HG03469 (cell line): ENCODE data around the gene LAMC2.
"Not testable (repeated sequence)": the region's sequence is repeated elsewhere in the genome, so short reads cannot be mapped to it uniquely, and the experiment has no call there.

Experiments
- ATAC-seq: cut with Tn5 transposase; IDR thresholded peaks from one replicate; pipeline ENCODE4 v1.9.1; 2021; ENCODE audit warnings: mild to moderate bottlenecking, moderate library complexity, moderate number of reproducible peaks; ENCODE audit not compliant: unreplicated experiment

The LAMC2 gene

DNA sequence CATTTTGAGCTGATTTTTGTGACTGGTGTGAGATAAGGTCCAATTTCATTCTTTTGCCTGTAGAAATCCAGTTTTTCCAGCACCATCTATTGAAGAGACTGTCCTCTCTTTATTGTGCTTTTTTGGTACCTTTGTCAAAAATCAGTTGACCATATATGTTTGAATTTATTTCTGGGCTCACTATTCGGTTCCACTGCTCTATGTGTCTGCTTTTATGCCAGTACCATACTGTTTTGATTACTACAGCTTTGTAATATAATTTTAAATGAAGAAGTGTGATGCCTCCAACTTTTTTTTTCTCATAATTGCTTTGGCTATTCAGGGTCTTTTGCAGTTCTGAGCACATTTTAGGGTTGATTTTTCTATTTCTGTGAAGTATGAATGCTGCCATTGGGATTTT is 69.0 kb downstream of the LAMC2 start:
- no peak for ATAC-seq

DNA sequence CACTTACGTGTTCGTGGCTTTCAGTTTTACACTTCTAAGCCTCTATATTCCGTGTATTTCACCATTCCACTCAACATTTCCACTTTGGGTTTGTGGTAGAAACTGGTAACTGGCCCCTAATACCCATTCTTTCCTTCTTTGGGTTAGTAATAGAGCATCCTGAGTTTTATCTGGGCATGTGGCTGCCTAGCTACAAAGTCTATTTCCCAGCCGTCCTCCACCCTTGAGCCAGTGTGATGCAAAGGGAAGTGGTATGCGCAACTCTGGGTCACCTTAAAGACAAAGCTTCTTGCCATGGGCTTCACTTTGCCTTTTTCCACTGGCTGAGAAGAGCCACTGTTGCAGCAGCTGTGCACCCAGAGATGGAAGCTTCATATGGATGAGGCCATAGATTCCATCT is 73.9 kb downstream of the LAMC2 start:
- no peak for ATAC-seq

DNA sequence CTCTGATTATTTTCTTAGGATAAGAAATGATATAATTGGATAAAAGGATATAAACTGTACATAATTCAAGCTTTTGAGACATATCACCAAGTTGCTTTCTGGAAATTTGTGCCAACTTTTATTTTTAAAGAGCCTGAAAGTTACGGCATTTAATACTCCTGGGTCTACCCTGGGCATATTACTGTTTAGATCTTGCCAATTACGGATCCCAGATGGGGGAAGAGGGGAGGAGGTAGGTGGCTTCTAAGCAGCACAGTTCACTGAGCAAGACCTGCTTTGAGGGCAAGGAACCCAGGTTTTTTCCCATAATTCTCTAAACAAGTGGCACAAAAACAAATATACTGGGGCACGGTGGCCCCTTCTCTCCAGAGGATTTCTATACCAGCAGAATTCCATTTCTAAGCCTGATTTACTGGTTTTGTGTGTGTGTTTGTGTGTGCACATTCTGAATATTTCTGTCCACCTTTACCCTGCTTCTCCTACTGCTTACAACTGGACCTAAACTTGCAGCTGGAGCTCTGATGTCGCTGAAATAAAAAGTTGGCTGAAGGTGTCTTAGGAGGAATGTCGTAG is 76.7 kb downstream of the LAMC2 start:
- no peak for ATAC-seq

DNA sequence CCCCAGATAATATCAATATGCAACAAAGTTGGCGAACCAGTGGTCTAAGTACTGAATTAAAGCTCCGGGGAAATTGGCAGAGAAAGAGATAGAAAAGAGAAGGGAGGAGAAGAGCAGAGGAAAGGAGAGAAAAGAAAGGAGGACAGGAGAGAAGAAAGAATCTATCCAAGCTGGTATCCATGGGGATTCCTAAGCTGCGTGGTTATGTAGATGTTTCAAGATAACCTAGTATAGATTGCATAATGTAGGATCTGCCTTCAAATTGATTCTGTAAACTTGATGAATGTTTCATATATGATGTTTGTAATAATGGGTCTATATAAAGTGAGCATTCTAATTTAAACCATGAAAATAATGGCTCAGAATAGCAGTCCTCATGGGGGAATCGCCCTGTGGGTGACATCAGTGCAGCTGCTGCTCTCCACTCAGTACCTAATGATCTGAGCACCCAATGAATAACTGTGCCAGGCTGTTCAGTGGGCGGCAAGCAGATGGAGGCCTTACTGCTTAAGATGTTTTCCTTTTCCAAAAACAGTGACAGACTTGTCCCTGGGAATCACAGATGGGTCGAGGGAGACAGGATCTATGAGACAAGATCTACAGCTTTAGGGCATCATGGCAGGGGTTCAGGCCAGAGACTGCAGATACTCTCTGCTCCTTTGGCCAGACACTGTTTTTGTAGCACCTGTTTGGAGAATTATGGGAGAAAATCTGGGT is 78.0 kb downstream of the LAMC2 start:
- ATAC-seq, result no peak

DNA sequence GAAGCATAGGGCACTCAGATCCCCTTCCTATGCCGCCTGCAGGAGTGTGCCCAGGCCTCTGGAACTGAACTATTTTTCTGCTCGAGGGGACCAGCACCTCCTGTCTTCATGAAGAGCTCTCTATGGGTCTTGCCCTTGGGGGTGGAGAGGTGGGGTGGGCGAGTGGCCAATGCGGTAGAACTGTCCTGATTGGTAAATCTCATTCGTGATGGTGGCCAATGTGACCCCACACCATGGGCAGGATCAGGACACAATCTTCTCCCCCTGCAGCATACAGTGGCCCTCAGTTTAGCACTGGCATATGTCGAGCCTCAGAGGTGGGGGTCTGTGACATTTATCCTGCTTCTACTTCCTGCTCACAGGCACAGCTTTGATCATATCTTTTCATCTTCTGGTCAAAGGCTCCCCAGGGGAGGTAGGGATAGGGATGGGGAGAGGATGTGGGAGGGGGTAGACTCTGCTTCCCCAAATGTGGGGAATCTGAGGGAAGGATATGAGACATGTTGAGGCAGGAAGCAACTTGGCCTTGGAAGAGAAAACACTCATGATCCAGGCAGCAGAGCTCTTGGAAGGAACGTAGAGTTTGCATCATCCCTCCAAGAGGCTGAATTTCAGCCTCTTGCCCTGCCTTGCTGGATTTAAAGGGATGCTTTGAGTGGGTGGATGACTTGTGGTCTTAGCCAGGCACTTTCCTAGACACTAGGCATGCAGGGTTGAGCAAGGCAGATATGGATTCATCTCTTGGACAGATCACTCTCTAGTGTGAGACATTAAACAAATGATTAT is 81.8 kb downstream of the LAMC2 start:
- ATAC-seq, result no peak

DNA sequence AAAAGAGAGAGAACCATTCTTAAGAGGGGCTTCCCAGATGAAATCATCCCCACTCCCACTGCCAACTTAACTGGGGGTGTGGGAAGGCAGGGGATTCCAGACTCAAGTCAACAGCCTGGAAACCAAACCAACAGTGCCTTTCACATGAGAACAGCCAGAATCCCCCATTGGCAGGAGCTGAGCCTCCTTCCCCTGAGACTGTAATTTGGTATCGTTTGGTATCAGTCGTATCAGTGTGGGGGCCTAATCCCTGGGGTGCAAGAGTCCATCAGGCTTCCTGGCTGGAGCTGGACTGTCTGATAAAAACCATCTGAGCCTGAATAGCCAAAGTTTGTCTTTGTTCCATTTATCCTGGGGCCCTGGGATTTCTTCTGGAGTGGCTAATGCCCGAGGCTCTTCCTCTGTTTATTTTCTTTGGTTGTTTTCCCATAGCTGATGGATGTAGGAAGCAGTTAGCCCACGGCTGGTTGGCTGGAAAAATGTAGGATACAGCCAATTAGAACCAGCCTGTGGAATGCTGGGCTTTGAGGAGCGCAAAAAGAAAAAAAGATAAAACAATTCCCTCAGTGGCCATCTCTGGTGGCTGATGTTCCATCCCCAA is 84.6 kb downstream of the LAMC2 start:
- no peak for ATAC-seq

DNA sequence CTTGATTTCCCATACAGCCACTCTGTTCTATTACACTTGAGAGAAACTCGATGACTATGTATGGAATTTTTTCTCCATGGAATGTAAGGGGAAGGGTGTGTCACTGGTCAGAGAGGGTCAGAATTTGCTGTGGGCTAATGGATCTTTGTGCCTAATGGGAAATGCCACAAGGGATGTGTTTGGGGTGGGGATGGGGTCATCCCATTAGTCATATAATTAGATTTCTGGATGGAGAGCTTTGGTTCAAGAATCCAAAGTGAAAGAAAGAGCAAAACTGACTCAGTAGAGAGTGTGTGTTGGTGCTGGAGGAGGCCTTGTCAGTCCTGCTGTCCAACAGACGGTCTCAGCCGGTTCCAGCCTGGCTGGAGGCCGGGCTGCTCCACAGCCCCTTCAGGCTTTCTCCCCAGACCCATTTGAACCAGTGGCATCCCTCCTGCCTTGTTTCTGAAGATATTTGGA is 86.4 kb downstream of the LAMC2 start:
- no peak for ATAC-seq

DNA sequence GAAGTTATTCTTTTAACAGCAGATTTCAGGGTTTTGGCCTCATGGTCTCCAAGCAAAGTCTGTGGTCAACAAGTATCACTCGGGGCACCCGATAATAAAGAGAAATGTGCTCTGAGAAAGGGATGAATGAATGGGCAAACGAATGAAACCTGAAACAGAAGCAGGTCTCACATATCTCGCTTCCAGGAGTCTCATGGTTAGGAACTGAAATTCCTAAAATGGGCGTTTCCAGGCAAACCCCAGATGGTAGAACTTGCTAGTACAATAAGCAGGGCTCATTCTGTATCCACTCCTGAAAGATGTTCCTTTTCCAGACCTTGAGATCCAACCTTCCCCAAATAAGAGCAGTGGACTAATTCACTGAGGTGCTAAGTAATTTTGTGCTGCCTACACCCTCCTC is 87.2 kb downstream of the LAMC2 start:
- no peak for ATAC-seq

DNA sequence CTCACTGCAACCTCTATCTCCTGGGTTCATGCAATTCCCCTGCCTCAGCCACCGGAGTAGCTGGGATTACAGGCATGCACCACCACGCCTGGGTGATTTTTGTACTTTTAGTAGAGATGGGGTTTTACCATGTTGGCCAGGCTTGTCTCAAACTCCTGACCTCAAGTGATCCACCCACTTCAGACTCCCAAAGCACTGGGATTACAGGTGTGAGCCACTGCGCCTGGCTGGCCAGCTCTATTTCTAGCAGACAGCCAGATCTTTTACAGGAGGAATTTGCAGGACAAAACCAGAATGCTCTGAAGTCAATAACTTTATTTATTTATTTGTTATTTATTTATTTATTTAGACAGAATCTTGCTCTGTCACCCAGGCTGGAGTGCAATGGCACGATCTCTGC is 87.9 kb downstream of the LAMC2 start:
- not testable (repeated sequence) for ATAC-seq

DNA sequence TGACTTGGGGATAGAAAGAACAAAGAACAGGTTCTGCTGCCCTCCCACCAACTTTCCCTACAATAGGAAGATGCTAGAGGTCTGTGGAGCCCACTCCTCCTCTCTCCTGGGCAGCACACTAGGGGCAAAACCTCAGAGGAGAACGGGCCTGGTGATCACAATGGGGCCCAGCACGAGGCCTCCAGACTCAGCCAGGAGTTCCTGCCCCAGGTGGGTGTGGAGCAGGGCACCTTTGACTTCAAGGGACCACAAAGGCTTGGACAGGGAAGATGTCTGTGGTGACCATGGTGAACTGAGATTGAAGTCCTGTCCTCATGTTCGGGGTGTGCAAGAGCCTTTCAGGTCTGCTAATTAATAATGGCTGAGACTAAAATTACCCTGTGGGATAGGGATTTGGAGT is 88.8 kb downstream of the LAMC2 start:
- ATAC-seq, result no peak

DNA sequence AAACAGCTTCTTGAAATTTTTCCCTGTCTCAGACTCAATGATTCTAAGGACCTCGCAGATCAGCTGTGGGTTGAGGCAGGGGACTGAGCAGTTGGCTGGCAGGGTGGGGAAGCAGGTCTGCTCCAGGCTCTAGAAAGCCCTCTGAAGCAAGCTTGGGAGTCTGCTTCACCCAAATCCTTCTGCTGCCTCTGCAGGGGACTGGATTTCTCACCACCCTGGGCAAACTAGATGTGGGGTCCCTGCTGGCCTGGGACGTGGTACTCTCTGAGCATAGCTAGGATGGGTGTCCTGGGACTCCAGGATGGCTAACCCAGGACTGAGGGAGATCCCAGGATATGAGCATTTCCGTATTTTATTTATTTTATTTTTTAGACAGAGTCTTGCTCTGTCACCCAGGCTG is 89.3 kb downstream of the LAMC2 start:
- ATAC-seq, result no peak

DNA sequence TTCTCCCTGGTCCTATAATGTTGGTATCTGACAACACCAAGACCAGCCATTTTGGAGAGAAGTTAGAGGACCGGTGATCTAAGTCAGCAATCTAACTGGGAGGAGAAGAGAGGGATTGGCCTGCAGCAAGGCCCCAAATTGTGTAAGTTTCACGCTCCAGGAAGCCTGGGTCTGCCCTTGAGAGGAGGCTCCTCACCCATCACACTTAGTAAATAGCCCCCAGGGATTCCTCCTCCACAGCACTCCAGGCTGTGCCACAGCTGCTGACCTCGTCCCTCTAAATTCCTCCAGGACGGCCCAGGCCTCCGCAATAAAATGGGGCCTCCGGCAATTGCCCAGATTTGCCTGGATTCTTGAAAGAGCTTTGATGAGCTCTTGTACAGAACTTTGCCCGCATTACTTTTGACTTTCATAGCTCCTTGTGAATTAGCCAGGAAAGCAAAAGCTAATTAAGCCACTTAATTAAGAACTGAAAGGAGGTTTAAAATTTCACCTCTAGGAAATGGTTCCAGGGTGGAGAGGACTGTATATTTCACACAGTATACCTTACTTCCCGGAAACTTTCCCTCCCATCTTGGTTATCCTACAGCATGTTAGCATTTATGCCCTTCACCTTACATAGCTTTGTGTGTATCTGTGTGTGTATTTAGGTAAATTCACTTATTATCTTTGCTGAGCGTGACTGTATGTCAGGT is 90.5 kb downstream of the LAMC2 start:
- no peak for ATAC-seq

DNA sequence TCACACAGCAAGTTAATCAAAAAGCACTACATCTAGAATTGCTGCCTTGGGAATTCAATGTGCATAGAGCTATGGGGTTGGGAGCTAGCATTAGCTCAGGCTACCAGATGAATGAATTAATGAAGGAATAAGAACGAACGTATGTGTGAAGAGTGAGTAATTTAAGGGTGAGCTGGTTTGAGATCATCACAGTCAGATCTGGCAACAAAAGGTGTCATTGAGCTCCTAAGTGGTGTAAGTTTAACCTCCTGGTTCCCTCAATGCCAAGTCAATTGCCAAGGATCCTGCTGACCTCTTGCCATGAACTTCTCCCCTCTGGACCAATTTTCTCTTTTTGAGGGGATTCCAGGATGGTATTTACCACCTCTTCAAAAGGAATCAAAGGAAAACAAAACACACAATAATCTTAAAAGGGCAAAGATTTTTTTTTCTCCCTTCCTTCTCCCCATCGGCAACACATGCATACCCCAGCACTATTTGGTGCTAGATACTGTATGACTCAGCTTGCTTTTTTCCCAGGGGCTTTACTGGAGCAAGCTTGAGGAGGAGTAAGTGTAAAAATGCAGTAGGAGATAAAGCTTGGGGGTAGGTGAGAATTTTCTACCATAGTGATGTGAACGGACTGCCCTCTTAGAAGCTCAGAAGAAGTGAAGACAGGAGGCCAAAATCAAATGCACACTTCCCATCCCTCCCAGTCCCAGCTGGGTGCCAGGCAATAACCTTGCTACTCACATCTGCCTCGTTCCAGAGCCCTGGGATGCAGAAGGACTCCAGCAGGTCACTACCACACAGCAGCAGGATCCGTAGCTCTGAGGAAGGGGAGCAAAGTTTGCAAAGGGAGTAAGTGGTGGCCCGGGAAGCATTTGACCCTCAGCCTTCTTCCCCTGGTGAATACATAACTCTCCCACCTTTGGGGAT is 92.0 kb downstream of the LAMC2 start:
- ATAC-seq, result no peak

DNA sequence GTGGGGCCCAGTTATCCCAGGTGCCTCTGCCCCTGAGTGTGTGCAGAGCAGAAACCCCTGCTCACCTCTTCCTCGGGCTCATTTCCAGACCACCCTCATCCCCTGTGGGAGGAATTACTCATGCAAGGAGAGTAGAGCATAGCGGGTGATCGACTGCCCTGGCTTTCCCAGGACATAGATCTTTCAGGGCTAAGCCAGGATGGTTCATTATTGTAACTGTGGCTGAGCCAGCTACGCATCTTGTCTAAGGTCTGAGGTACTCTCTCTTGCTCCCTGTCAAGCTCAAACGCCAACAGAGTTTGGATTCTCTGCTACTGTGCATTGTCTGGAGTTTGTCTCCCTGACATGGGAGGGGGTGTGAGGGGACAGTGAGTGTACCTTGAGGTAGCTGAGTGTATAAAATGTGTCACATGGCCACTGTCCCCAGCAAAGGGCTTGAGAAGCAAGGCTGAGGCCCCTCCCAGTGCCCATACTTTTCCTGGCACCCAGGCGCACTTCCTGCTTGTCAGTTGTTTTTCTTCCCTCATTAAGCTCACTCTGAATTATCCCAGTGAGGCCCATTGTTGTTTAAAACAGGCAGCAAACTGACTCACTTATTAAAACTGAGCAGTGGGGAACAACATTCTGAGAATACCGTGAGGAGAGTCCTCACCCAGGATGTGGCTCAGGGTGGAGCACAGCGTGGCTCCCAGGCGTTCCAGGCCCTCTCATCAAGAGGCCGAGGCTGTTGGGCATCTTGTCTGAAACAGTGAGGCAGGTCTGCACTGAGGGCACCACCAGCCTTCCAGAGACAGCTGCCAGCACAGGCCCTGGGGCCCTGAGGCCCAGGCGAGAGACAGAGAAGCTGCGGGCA is 92.9 kb downstream of the LAMC2 start:
- ATAC-seq, result no peak

DNA sequence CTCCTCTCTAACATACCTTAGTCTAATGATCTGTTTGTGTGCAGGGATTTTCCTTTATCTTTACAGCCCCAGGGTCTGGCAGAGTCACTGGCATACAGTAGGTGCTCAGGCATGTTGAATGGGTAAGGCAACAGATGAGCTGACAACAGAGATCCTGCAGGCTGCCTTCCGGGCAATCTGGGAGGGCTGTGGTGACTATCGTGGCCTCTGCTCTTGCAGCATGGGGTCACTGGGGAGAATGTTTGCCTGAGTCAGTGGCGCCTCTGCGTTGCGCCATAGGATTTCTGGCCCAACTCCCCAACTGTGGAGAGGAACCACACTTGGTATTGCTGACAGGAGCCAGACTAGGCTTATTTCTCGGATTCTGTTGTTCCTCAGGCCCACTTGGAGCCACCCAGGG is 93.8 kb downstream of the LAMC2 start:
- ATAC-seq, result no peak

DNA sequence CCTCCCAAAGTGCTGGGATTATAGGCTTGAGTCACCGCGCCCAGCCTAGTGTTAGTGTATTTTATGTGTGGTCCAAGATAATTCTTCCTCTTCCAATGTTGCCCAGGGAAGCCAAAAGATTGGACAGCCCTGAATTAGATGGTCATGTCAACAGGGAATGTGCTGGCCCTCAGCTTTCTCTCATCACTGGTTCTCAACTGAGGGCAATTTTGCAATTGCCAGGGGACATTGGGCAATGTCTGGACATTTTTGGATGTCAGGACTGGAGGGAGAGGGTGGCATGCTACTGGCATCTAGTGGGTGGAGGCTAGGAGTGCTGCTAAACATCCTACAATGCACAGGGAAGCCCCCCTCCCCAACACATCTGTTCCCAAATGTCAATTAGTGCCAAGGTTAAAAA is 95.0 kb downstream of the LAMC2 start:
- ATAC-seq, result no peak

DNA sequence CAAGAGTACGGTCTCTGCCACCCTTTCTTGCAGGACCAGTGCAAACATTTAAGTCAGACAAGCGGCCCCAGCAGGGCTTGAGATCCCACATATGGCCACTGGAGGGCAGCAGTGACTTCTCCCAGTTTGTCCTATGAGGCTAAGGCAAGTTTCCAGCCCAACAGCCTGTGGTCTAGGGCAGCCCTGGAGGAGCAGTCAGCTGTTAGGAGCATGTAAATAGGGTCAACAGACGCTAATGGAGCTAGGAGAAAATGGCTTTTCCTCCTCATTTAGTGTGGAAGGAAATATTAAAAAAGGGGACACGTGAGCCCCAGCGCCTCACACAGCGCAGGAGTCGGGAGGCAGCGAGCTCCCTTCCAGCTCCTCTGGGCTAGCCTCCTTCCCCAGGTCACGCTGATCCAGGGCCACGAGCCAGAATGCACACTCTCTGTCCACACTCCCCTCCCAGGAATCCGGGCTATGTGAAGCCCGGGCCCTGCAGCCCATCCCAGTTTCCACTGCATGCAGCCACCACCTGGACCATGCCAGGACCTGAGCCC is 95.6 kb downstream of the LAMC2 start:
- peak; percentile 56 for ATAC-seq

DNA sequence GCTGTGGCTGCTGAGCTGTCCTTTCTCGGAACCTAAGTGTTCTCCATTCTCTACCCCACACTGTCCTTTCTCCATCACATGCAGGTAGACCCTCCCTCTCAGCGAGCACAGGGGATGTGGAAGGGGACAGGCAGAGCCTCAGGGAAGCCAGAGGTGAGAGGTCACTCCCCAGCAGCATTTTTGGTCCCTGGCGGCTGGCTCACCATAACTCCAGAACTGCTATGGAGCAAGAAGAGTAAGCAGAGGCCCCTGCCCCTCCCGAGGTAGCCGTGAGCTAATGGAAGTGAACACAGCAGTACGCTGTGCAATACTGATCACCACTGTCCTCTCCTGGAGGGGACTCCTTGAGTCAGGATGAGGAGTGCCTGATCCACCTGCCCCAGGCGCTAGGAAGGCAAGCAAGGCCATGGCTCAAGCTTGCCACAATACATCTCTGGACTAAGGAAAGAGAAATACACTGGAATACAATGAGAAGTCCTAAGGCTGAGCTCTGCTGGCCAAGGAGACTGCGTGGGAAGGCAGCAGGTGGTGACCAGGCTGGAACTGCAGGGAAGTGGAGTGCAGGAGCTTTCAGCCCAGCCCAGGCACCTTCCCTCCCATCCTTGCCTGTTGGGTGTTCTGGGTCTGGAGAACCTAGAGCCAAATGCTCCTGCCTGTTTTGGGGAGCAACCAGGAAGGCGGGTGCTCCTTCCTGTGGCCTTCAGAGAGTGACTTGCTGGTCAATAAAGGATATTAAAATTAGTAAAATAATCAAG is 96.2 kb downstream of the LAMC2 start:
- ATAC-seq, result no peak
